Activated CD4-positive, CD25-positive, alpha-beta regulatory T cell treated with anti-CD3 and anti-CD28 coated beads, Interleukin-2, amount 50 U/mL, for 24 hours (primary cell): ENCODE data around the gene BCOR.

Experiments used
- ATAC-seq, 2 donors: fragments of 150-1000 bp; cut with Tn5 transposase; one replicate each; pipeline ENCODE4 v1.10.0; 2021; ENCODE audit warnings: mild to moderate bottlenecking in 1 of 2, moderate library complexity in 1 of 2

BCOR gene

GRCh38 chrX:40061871-40062524 is 35.8 kb downstream of the BCOR start:
- no peak for ATAC-seq

- no peak for ATAC-seq
Measured at GRCh38 chrX:40061005-40061404, 36.8 kb downstream of the BCOR start.

GRCh38 chrX:40060356-40060845 is 37.4 kb downstream of the BCOR start:
- no peak for ATAC-seq

- no peak for ATAC-seq
Measured at GRCh38 chrX:40058719-40059118, 39.0 kb downstream of the BCOR start.

GRCh38 chrX:40057405-40057804 is 40.4 kb downstream of the BCOR start:
- no peak for ATAC-seq

- no peak for ATAC-seq
Measured at GRCh38 chrX:40056420-40056819, 41.3 kb downstream of the BCOR start.

GRCh38 chrX:40055495-40055894 is 42.3 kb downstream of the BCOR start:
- ATAC-seq = no peak

GRCh38 chrX:40054793-40055192 is 43.0 kb downstream of the BCOR start:
- no peak for ATAC-seq

- no peak for ATAC-seq
Measured at GRCh38 chrX:40050532-40050931, 47.2 kb downstream of the BCOR start.

GRCh38 chrX:40049084-40049641 is 48.6 kb downstream of the BCOR start:
- no peak for ATAC-seq

GRCh38 chrX:40047485-40047884 is 50.3 kb downstream of the BCOR start:
- no peak for ATAC-seq

- no peak for ATAC-seq
Measured at GRCh38 chrX:40043895-40044294, 53.9 kb downstream of the BCOR start.

- no peak for ATAC-seq
Measured at GRCh38 chrX:40041915-40042314, 55.8 kb downstream of the BCOR start.

GRCh38 chrX:40040686-40041461 is 56.9 kb downstream of the BCOR start:
- ATAC-seq = no peak

- no peak for ATAC-seq
Measured at GRCh38 chrX:40039887-40040286, 57.9 kb downstream of the BCOR start.

GRCh38 chrX:40037367-40037766 is 60.4 kb downstream of the BCOR start:
- no peak for ATAC-seq

- ATAC-seq = no peak
Measured at GRCh38 chrX:40035726-40036125, 62.0 kb downstream of the BCOR start.

- no peak for ATAC-seq
Measured at GRCh38 chrX:40031911-40032310, 65.8 kb downstream of the BCOR start.

GRCh38 chrX:40030205-40030604 is 67.6 kb downstream of the BCOR start:
- ATAC-seq = no peak

GRCh38 chrX:40022421-40022820 is 75.3 kb downstream of the BCOR start:
- peak; percentile 91 to 92 for ATAC-seq

- peak; percentile 58 to 67 for ATAC-seq
Measured at GRCh38 chrX:40021647-40022046, 76.1 kb downstream of the BCOR start.

GRCh38 chrX:40019541-40019940 is 78.2 kb downstream of the BCOR start:
- no peak for ATAC-seq

- ATAC-seq = no peak
Measured at GRCh38 chrX:40018041-40018440, 79.7 kb downstream of the BCOR start.

GRCh38 chrX:40016749-40017148 is 81.0 kb downstream of the BCOR start:
- no peak for ATAC-seq
